ENCODE results near the gene SLCO2A1.

DNA sequence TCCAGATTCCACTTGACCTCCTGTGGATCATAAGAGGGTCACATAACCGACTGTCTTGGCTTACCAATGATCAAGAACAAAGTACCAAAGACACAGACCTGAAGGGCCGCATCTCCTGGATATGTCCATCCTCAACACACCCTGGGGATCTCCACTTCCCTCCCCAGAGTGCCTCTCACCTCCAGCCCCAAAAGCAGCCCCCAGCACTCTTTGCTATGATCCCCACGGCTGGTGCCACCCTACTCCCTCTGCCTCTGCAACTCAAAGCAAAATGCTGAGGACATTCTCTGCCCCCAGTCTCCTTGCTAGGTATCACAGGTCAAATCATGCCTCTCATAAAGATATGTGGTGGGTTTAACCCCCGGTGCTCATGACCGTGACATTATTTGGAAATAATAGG is 32.7 kb downstream of the SLCO2A1 start:
- no peak for TF ChIP-seq POLR2A (IDR thresholded peaks at IDR 0.05)
- TF ChIP-seq, protein P1, sequence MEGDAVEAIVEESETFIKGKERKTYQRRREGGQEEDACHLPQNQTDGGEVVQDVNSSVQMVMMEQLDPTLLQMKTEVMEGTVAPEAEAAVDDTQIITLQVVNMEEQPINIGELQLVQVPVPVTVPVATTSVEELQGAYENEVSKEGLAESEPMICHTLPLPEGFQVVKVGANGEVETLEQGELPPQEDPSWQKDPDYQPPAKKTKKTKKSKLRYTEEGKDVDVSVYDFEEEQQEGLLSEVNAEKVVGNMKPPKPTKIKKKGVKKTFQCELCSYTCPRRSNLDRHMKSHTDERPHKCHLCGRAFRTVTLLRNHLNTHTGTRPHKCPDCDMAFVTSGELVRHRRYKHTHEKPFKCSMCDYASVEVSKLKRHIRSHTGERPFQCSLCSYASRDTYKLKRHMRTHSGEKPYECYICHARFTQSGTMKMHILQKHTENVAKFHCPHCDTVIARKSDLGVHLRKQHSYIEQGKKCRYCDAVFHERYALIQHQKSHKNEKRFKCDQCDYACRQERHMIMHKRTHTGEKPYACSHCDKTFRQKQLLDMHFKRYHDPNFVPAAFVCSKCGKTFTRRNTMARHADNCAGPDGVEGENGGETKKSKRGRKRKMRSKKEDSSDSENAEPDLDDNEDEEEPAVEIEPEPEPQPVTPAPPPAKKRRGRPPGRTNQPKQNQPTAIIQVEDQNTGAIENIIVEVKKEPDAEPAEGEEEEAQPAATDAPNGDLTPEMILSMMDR (IDR thresholded peaks at IDR 0.05), result no peak
